Amygdala (tissue), 56 donors: ENCODE data around the gene CCL28.

Experiments used
- DNase-seq, 56 donors: peaks; one replicate each; lab custom pipeline; 2025; lab: John Stamatoyannopoulos, UW

The CCL28 gene

DNA sequence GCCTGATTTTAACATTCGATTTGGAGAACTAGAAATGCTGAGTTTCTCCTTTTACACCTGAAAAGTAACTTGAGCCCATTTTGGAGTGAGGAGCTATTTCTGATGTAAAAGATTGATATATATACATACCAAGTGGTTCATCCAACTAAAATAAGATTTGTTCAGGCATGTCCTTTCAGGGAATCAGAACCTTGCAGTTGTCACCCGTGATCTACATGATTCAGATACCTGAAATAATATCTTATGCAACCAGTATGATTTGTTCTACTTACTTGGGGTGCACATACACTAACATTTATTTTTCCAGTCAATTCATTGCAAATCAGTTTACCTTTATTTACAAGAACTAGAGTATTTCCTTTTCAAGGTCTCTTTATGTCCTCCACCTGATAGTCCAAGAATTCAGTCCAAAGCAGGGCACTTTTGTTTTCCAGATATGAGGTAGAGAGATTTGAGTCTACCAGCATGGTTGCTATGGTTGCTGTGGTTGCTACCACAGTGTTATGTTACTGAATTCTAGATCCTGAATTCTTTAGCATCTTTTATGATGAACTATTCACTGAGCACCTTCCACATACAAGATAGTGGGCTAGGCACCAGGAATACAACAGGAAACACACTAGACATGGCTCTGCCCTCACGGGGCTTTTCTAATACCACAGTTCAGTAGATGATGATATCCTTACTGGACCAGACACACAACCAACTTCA lies 49.3 kb downstream of the CCL28 start:
- no peak for DNase-seq

DNA sequence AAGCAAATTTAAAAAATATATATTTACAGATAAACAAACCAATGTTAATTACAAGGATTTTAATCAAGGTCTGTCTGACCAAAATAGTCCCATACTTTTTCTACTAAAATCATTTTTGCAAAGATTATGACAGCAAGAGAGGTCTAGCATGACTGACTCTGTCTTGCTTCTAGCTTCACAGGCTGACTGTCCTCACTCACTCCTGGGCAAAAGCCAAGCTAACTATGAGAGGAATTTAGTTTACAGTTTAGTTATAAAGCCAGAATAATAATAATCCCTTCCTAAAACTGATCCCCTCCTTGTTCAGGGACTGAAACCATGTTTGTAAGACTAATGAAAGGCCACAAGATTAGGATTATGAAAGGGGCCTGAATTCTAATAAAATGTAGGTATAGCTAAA lies 53.5 kb downstream of the CCL28 start:
- no peak for DNase-seq

GRCh38 chr5:43358301-43358700 lies 53.9 kb downstream of the CCL28 start:
- DNase-seq, result no peak

GRCh38 chr5:43357878-43358281 lies 54.3 kb downstream of the CCL28 start:
- no peak for DNase-seq

- DNase-seq, result no peak
These were observed 55.1 kb downstream of the CCL28 start for GRCh38 chr5:43357067-43357466.

- DNase-seq, result no peak
These were observed 57.4 kb downstream of the CCL28 start for GRCh38 chr5:43354774-43355173.

DNA sequence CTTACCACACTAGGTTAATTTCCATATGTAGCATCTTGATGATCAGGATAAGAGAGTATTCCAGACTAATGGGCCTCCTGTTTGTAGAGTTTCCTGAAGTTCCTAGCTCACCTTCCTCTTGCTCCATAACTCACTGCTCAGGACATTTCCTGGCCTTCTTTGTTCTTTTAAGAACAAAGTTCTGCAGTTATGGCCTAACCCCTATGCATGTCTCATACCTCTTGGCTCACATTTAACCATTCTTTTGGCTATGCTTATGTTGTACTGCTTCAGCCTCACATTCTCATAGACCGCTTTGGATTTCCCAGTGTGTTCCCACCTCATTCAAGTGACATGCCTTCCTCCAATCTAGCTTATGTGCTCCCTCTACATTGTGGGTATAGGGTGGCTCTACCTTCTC lies 58.5 kb downstream of the CCL28 start:
- DNase-seq, result no peak

DNA sequence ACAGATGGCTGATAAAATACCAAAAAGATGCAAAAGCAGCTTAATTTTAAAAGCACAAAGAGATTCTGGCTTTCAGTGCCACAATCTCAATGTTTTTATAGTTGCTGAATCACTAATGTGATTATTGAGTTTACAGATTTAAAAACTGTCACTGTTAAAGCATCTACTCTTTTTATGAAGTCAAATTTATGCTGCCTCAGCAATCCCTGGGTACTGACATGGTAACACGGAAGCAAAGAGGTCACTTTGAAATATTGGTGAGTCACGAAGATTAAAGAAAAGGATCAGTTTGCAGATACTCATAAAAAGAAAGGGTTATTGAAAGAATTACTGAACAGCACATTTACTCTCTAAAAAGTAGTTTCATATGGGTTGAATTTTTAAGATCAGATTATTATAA lies 59.3 kb downstream of the CCL28 start:
- DNase-seq, result no peak

DNA sequence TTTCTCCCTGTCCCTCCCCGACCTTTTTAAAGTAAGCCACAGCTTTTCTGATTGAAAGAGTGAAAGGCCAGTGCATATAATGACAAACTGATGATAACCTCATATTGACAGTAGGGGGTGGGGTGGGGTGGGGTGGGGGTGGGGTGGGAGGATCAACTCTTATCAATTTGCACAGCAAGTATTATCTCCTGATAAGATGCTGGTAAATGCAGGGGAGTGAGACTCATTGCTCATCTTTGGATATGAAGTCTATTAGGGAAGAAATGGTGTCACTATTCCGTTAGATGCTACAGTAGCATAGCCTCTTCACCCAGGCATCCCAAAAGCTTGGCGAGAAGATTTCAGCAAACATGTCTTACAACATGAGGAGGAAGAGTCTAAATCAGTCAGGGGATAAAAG lies 60.1 kb downstream of the CCL28 start:
- DNase-seq, result no peak

DNA sequence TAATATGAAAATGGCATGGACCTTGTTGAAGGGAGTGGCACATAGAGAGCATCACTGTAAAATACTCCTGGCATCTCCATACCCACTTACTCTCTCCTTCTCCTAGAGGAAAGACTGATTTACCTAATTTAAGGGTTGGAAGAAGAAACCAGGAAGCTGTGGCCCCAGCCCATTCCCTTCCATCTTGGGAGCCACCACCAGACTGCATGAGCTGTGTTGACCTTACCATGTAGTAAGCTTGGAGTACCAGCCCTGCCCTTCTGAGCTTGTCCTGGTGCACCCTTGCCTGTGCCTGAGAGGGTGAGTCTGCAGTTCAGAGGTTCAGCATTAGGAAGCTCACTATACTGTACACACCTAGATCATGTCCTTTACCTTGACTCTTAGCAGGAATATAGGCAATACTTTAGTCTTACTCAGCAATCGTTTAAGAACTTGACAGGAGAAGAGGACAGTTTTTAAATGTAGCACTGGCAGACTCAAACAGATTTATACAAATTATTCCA lies 63.3 kb downstream of the CCL28 start:
- DNase-seq, result no peak

- DNase-seq, result no peak
These were observed 64.0 kb downstream of the CCL28 start for GRCh38 chr5:43348207-43348606.

DNA sequence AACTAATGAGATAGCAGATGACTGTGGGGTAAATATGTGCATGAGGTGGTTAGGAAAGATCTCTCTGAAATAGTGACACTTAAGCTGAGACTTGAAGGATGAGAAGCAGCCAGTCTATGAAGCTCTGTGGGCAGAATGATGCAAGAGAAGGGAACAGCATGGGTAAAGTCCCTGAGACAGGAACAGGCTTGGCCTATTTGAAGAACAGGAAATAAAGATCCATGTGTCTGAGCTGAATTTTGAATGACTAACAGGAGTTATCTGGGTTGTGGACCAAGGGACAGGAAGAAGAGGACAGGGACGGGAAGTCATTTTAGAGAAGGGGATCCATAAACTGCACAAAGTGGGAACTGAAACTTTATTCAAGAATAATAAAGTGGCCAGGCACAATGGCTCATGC lies 73.3 kb downstream of the CCL28 start:
- DNase-seq, result no peak

DNA sequence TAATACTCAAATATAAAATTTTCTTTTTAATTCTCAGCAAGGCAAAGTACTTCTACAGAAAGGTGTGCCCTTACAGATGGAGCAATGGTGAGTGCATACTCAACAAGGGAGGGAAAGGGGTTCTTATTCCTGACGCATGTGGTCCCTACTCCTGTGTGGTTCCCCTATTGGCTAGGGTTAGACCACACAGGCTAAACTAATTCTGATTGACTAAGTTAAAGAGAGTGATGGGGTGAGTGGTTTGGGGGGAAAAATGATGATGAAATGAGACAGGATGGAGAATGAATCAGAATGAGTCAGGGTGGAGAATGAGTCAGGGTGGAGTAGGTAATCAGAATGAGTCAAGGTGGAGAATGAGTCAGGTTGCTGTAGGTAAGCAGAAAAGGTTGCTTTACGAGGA lies 76.0 kb downstream of the CCL28 start:
- no peak for DNase-seq

DNA sequence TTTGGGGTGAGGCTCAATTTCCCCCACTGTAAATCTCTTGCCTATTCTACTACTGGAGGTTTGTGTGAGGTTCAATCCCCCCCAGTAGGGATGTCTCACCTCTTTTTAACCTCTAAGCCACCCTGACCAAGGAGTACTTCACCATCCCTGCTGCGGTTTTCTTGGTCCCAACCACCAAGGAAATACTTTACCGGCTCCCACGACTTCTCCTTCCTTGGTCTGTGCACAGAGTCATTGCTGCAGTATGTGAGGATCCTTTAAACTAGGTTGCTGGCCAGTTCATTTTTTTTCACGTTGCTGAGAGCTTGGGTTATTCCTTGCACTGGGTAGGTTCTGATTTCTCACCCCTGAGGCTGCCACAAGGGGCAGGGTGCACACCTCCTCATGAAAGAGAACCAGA lies 76.5 kb downstream of the CCL28 start:
- no peak for DNase-seq

GRCh38 chr5:43332401-43332800 lies 79.8 kb downstream of the CCL28 start:
- no peak for DNase-seq
